ENCODE data around the gene INSC.
A peak's percentile ranks its signal among the peaks of the same experiment; 100 is the strongest.

Gene INSC

DNA sequence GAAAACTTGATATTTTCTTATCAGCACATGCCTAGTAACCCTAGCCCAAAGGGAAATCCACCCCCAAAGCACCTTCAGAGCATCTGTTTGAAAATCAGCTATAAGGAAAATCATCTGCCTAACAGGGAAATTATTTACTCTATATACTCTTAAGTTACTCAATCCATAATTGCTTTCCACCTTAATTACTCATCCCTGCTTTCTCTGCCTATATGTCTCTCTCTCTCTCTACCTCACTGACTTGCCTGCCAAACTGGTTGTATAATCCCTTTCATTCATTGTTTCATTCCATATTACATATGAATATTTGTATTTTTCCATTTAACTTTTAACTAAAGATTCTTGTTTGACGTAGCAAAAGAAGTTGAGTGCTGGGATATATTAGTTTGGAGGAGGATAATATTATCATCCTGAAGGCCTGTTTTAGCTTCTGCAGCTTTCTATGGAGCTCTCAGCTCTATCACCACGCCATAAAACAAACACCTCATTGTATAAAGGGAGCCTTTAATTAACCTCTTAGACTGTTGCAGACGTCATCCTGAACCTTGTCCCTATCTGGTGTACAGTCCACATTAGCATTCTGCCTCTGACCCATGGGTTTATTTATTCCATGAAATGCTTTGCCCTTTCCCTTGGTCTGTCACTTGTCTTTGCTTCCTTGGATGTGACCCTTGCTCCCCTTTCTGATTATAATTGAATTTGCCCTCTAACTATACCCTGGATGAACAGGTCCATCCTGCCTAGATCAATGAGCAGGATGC is 98.9 kb downstream of the INSC start:
- TF ChIP-seq, protein P1, sequence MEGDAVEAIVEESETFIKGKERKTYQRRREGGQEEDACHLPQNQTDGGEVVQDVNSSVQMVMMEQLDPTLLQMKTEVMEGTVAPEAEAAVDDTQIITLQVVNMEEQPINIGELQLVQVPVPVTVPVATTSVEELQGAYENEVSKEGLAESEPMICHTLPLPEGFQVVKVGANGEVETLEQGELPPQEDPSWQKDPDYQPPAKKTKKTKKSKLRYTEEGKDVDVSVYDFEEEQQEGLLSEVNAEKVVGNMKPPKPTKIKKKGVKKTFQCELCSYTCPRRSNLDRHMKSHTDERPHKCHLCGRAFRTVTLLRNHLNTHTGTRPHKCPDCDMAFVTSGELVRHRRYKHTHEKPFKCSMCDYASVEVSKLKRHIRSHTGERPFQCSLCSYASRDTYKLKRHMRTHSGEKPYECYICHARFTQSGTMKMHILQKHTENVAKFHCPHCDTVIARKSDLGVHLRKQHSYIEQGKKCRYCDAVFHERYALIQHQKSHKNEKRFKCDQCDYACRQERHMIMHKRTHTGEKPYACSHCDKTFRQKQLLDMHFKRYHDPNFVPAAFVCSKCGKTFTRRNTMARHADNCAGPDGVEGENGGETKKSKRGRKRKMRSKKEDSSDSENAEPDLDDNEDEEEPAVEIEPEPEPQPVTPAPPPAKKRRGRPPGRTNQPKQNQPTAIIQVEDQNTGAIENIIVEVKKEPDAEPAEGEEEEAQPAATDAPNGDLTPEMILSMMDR (IDR thresholded peaks at IDR 0.05) = no peak

DNA sequence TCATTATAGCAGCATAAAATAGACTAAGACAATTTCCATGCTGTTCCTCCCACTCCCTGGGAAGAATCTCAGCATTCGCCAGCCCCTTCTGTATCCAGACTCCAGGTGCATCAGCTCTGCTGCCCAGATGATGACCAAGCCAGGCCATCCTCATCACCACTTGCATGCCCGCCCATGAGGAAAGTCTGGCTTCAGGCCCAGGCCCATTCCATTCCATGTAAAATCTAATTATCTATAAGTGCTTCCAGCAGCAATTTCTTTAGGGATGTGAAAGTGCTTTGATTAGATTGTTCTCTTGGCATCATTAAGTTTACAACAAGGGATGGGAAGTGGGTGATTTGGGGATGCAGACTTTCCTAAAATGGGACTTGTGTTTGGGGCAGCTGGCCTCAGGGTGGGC is 100.3 kb downstream of the INSC start:
- TF ChIP-seq, protein P1 (IDR thresholded peaks at IDR 0.05) = no peak

DNA sequence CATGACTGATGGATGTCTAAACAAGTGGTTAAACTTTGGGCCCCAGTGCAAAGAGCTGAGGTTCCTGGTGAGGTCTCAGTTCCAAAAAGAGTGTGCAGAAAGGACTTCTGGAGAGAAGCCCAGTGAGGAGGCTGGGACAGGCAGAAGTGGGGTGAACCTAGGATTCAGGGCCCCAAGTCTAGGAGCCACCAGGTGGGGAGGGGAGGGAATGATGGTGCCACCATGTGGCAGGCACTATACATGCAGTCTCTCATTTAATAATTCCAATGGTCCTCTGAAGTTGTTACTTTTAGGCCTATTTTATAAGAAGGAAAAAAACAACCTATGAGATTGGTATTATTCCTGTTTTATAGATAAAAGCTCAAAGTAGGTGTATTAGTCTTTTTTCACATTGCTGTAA is 102.0 kb downstream of the INSC start:
- TF ChIP-seq, protein P1 (IDR thresholded peaks at IDR 0.05) = peak; percentile 59

DNA sequence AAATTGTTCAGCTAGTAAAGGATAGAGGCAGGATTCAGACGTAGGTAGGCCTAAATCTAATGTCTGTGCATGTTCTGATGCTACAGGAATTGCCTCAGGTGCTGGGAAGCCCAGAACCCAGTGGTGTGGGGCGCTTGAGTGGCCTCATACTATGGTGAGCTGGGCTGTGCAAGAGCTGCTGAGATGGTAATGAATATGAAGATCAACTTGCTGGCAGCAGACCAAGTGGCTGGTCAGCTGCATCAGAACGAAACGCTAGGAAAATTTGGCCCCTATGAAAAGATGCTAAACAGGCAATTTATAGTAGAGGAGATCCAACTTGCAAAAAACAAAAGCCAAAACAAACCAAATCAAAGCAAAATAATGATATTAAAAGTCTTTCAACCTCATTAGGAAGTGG is 102.7 kb downstream of the INSC start:
- TF ChIP-seq, protein P1 (IDR thresholded peaks at IDR 0.05) = no peak

DNA sequence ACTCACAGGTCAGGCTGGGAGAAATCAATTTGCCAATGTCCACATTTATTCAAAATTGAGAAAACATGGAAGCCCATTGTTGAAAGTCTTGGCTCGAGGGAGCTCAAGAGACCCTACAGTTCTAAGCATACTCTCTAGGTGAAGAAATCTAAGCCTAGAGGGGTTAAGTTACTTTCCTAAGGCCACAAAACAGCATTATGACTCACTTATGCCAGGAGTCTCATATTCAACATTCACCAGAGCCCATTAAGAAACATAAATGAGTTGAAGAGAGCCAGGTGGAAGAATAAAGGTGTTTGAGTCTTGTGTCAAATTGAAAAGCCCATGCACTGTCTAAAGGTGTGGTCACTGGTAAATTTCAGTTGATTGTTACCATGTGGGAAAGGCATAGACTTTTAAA is 108.1 kb downstream of the INSC start:
- TF ChIP-seq, protein P1 (IDR thresholded peaks at IDR 0.05) = no peak

DNA sequence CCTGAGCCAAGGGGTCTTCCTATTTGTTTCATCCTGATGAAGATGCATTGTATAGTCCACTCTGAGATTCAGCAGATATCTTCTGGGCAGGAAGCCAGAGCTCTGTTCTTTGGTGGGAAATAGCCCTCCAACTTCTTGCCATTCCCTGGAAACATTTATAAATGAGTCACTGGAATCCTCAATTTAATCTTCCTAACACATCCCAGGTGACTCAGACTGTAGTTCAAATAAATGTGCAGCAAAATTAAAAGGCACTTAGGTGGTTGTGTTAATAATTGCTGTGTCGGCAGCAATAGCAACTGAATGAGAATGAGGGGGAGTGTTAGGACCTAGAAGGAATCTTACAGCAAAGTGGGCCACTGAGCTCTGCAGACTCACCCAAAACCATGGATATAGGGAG is 108.6 kb downstream of the INSC start:
- TF ChIP-seq, protein P1 (IDR thresholded peaks at IDR 0.05) = no peak

DNA sequence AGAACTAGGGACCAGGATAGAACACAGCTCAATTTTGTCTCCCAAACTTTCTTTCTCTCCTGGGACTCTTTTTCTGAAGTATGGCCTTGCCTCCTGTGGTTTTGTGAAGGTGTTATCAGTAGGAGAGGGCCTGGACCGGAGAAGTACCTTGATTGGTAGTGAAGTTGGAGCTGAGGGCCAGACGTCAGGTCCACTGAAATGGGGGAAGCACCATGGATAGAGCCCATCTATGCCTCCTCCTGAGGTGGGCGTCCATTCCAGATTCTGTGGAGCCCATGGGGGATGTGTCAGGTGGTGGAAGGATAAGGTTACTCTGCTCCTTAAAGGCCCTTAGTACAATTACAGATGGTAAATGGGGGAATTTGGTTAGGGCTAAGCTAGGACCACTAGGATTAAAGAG is 109.7 kb downstream of the INSC start:
- TF ChIP-seq, protein P1 (IDR thresholded peaks at IDR 0.05) = no peak

DNA sequence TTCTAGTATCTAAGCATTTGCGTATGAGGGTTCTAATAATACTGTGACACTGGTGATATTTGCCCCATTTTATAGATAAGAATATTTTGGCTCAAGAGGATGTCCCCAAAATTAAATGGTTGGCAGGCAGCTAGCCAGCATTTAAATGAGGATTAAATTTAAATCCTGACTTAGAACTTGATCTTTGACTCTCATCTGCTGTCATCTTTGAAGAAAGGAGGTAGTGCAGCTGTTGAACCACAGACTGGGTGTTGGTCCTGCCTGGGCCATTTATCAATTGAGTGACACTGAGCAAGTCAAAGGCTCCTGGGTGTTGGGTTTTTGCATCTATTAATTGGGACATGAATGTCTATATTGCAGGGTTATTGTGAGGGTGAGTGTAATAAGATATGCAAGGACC is 112.3 kb downstream of the INSC start:
- TF ChIP-seq, protein P1 (IDR thresholded peaks at IDR 0.05) = no peak
